ENCODE data around the gene STPG3.

Gene STPG3

GRCh38 chr9:137214620-137215019, 36.5 kb upstream of the STPG3 start:
- Histone ChIP-seq H3K4me1 (ENCODE audit: low read depth, poor library complexity, severe bottlenecking) (no peaks in the 10 kb centered on the region), H3K9ac (no peak overlapping the region), H3K4me3 (IDR thresholded peaks at IDR 0.05; ENCODE audit: insufficient read depth, low read depth, low read length) (no peak overlapping the region), H3K27me3 (ENCODE audit: insufficient read depth, low read depth) (no peaks in the 10 kb centered on the region), H4K20me1 (ENCODE audit: insufficient read depth) (no peaks in the 10 kb centered on the region), H3K4me2 (no peak overlapping the region), H3K36me3 (ENCODE audit: insufficient read depth) (no peaks in the 10 kb centered on the region), H3K27ac (no peak overlapping the region), H3K79me2 (ENCODE audit: insufficient read depth, low read depth) (no peaks in the 10 kb centered on the region), H2AFZ (ENCODE audit: low read depth) (no peak overlapping the region)
- no peak for TF ChIP-seq CTCF (conservative IDR thresholded peaks at IDR 0.05; ENCODE audit: low read depth, low read length)

- no peak overlapping the region for H2AFZ ChIP-seq (ENCODE audit: low read depth)
- no peaks in the 10 kb centered on the region for H3K4me1 ChIP-seq (ENCODE audit: low read depth, poor library complexity, severe bottlenecking)
- no peak overlapping the region for H3K27ac ChIP-seq
- H3K36me3 ChIP-seq (ENCODE audit: insufficient read depth), result no peaks in the 10 kb centered on the region
- TF ChIP-seq CTCF (conservative IDR thresholded peaks at IDR 0.05; ENCODE audit: low read depth, low read length), result no peak
- H3K4me3 ChIP-seq (IDR thresholded peaks at IDR 0.05; ENCODE audit: insufficient read depth, low read depth, low read length), result no peak overlapping the region
- no peak overlapping the region for H3K9ac ChIP-seq
- H3K79me2 ChIP-seq (ENCODE audit: insufficient read depth, low read depth), result no peaks in the 10 kb centered on the region
- H3K27me3 ChIP-seq (ENCODE audit: insufficient read depth, low read depth), result no peaks in the 10 kb centered on the region
- H4K20me1 ChIP-seq (ENCODE audit: insufficient read depth), result no peaks in the 10 kb centered on the region
- no peak overlapping the region for H3K4me2 ChIP-seq
Measured at GRCh38 chr9:137215196-137215986, 35.7 kb upstream of the STPG3 start.

- no peaks in the 10 kb centered on the region for H3K36me3 ChIP-seq (ENCODE audit: insufficient read depth)
- no peak overlapping the region for H2AFZ ChIP-seq (ENCODE audit: low read depth)
- no peak overlapping the region for H3K4me2 ChIP-seq
- H3K79me2 ChIP-seq (ENCODE audit: insufficient read depth, low read depth), result no peaks in the 10 kb centered on the region
- H3K27me3 ChIP-seq (ENCODE audit: insufficient read depth, low read depth), result no peaks in the 10 kb centered on the region
- H3K4me1 ChIP-seq (ENCODE audit: low read depth, poor library complexity, severe bottlenecking), result no peaks in the 10 kb centered on the region
- no peaks in the 10 kb centered on the region for H4K20me1 ChIP-seq (ENCODE audit: insufficient read depth)
- TF ChIP-seq CTCF (conservative IDR thresholded peaks at IDR 0.05; ENCODE audit: low read depth, low read length), result no peak
- no peak overlapping the region for H3K27ac ChIP-seq
- no peak overlapping the region for H3K9ac ChIP-seq
- no peak overlapping the region for H3K4me3 ChIP-seq (IDR thresholded peaks at IDR 0.05; ENCODE audit: insufficient read depth, low read depth, low read length)
Measured at GRCh38 chr9:137216188-137216965, 34.7 kb upstream of the STPG3 start.

GRCh38 chr9:137217276-137218211, 33.5 kb upstream of the STPG3 start:
- no peaks in the 10 kb centered on the region for H3K79me2 ChIP-seq (ENCODE audit: insufficient read depth, low read depth)
- H3K9ac ChIP-seq, result no peak overlapping the region
- no peak overlapping the region for H2AFZ ChIP-seq (ENCODE audit: low read depth)
- TF ChIP-seq CTCF (conservative IDR thresholded peaks at IDR 0.05; ENCODE audit: low read depth, low read length), result no peak
- no peaks in the 10 kb centered on the region for H3K36me3 ChIP-seq (ENCODE audit: insufficient read depth)
- H3K4me2 ChIP-seq, result no peak overlapping the region
- no peak overlapping the region for H3K4me3 ChIP-seq (IDR thresholded peaks at IDR 0.05; ENCODE audit: insufficient read depth, low read depth, low read length)
- no peaks in the 10 kb centered on the region for H4K20me1 ChIP-seq (ENCODE audit: insufficient read depth)
- H3K27me3 ChIP-seq (ENCODE audit: insufficient read depth, low read depth), result no peaks in the 10 kb centered on the region
- no peaks in the 10 kb centered on the region for H3K4me1 ChIP-seq (ENCODE audit: low read depth, poor library complexity, severe bottlenecking)
- H3K27ac ChIP-seq, result no peak overlapping the region
